Astrocyte of the spinal cord (primary cell): ENCODE data around the gene EIF5A.
A peak's percentile ranks its signal among the peaks of the same experiment; 100 is the strongest.

Experiments used
- DNase-seq: peaks from one replicate; pipeline ENCODE4 v3.0.0; 2011; ENCODE audit warnings: low read depth, low spot score
- H3K4me3 ChIP-seq: 2 replicates; pipeline ENCODE4 v1.5.1; 2011; ENCODE audit warnings: low read depth, mild to moderate bottlenecking, low read length, moderate library complexity
- CTCF ChIP-seq: IDR thresholded peaks from 2 replicates; pipeline ENCODE4 v1.5.1; 2012; ENCODE audit warnings: low read depth, mild to moderate bottlenecking, low read length, inconsistent platforms
- in situ Hi-C: cut with HindIII; loops from 2 replicates; pipeline ENCODE4 v1.10.0; 2017; ENCODE audit warnings: low sequenced_read_pairs

The EIF5A gene

GRCh38 chr17:7306911-7307685 is at the start of gene EIF5A:
Gene EIF5A, plus strand, starts transcription at chr17:7307628. Its CDS starts 2,008 bp downstream, at chr17:7309636.
- TF ChIP-seq CTCF: no peak
- peak within 1 kb of the TSS; percentile 88 for H3K4me3 ChIP-seq
- DNase-seq: peak; percentile 100
- in situ Hi-C loops: no loop called here

- H3K4me3 ChIP-seq: no peak overlapping the region
- DNase-seq: no peak
- in situ Hi-C loops: no loop called here
- TF ChIP-seq CTCF: no peak
Observed at GRCh38 chr17:7258731-7259554, 48.5 kb upstream of the EIF5A start.

- no peak for TF ChIP-seq CTCF
- no peak overlapping the region for H3K4me3 ChIP-seq
- in situ Hi-C loops: no loop called here
- DNase-seq: no peak
Observed at GRCh38 chr17:7259555-7259889, 47.9 kb upstream of the EIF5A start.

- no peak overlapping the region for H3K4me3 ChIP-seq
- in situ Hi-C loops: no loop called here
- TF ChIP-seq CTCF: no peak
- no peak for DNase-seq
Observed at GRCh38 chr17:7260151-7260550, 47.3 kb upstream of the EIF5A start.

- TF ChIP-seq CTCF: no peak
- DNase-seq: no peak
- H3K4me3 ChIP-seq: peak overlapping the region; percentile 27
- in situ Hi-C loops: no loop called here
Observed at GRCh38 chr17:7260651-7261378, 46.6 kb upstream of the EIF5A start.

- peak overlapping the region; percentile 27 for H3K4me3 ChIP-seq
- no peak for DNase-seq
- no peak for TF ChIP-seq CTCF
- in situ Hi-C loops: no loop called here
Observed at GRCh38 chr17:7261379-7262191, 45.8 kb upstream of the EIF5A start.
